Measurements from ENCODE around the gene RHO.

RHO gene

DNA sequence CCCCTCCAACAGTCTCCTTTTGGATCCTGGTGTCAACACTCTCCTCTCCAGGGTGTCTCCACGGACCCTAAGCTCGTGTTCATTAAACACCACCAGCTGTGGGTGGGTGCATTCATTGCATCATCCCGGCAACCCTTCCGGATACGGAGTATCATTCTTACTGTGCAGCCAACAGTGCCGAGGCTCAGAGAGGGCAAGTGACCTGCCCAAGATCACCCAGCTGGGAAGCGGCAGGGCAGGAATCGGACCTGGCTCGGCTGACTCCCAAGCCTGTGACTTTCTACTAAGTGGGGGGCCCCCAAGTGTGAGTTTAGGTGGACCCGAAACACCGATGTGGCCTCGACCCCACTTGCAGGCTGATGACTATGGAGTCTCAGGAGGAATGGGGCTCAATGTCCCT is 34.9 kb downstream of the RHO start:
- no peak for DNase-seq

DNA sequence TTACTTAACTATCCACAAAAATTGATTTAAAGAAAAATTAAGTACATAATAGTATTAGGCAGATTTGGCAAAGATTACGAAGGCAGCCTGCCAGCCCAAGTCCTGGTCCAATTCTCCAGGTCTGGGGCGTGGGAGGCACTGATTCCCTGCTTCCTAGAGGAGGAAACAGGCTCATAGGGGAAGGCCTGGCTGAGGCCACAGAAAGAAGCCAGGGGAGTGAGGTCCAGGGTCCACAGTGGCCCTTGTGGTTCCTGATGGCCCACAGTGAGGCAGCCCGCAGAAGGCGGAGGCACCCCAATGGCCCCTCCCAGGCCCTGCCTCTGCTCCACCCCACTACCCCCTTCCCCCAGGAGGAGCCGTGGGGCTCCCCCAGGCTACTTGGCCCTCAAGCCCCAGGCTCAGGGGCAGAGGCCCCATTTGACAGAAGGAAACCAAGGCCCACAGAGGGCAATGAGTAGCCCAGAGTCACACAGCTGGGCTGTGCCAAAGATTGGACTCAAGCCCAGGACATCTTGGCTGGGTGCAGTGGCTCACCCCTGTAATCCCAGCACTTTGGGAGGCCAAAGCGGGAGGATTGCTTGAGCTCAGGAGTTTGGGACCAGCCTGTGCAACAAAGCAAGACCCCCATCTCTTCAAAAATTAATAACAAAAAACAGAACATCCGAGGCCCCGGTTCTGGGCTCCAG is 35.6 kb downstream of the RHO start:
- no peak for DNase-seq

DNA sequence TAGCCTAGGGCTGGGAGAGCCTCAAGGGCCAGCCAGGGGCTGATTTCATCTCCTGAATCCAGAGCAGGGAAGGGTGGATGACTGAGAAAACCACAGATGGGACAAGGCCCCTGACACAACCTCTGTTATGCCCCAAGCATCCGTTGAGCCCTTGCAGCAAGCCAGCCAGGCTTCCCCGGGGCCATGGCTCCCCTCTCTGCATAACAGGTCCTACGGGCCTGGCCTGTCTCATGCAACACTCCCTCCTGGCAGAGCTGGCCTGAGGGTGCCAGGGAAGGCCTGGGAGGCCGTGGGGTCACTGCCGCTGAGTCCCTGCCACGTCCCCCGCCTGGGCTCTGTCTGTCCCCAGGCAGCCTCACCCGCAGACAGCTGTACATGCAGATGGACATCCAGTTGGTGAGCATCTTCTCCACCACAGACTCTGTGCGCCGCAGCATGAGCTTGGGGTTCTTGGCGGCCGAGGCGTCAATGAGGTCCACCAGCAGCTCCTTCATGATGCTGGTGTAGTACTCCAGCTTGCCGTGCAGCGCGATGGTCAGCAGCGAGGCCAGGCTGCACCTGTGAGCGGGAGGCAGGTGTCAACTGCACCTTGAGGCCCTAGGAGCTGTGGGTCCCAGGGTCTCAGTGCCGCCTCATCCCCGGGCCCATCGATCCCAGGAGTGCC is 36.7 kb downstream of the RHO start:
- DNase-seq: no peak

DNA sequence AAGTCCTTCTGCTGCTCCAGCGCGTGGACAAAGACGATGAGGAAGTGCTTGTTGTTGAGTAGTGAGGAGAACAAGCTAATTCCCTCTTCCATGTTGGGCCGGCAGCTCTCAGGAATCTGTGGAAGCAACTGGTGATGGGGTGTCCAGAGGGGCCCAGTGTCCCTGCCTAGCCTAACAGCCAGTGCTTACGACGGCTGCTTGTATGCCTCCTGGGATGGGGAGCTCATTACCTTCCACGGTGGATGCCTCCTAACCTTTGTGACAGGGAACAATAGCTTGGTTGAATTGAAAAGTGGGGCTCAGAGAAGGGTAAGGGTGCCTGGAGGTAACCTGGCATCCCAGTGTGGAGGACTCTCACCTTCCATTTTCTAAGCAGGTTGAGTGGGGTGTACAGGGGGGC is 37.5 kb downstream of the RHO start:
- DNase-seq: no peak

DNA sequence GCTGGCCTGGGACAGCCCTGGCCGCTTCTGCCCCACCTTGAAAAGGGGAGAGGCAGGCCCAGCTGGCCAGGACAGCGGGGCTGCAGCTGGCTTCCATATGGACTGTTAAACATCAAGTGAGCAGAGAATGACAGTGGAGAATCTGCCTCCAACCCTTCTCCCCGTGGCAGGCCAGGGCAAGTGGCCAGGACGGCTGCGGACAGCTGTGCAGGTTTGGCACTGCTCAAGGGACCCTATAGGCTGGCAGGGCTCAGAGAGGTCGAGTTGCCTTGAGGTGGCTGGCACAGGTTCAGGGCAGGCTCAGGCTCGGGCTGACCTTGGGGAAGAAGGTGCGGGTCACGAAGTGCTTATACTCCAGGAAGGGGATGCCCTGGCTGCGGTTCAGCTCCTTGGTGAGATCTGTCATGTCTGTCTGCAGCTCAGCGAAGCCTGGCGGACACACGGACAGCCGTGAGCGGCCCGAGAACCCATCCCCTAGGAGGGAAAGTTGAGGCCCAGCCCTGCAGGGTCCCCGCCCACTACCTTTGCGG is 38.8 kb downstream of the RHO start:
- no peak for DNase-seq

DNA sequence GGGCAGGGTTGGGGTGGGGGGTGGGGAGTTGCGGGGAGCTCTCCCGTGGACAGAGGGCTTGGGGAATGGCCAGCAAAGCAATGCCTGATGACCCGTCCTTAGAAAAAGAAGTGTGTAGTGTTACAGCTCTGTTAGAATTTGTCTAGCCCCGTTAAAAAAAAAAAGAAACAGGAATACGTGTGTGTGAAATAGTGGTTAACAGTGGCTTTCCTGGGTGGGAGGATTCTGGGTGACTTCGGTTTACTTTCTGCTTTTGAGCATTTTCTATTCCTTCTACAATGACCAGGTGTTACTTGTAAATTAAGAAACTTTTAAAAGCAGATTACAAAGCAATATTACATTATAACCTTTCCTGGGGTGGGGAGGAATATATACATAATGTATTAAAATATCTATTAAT is 39.5 kb downstream of the RHO start:
- no peak for DNase-seq

DNA sequence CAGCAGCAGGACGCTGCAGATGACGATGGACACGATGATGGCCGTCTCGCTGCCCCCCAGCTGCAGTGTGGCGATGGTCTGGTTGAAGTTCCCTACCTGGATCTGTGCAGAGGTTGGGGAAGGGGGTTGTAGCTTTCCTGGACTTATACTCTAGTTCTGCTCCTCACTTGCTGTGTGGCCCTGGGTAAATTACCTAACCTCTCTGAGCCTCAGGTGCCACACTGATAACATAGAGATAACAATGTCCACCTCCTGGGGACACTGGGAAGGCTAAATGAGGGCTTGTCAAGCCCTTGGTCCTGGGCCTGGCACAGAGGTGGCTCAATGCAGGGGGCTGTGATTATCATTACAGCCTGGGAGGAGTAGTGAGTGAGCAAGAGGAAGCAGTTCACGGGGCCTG is 41.4 kb downstream of the RHO start:
- no peak for DNase-seq

DNA sequence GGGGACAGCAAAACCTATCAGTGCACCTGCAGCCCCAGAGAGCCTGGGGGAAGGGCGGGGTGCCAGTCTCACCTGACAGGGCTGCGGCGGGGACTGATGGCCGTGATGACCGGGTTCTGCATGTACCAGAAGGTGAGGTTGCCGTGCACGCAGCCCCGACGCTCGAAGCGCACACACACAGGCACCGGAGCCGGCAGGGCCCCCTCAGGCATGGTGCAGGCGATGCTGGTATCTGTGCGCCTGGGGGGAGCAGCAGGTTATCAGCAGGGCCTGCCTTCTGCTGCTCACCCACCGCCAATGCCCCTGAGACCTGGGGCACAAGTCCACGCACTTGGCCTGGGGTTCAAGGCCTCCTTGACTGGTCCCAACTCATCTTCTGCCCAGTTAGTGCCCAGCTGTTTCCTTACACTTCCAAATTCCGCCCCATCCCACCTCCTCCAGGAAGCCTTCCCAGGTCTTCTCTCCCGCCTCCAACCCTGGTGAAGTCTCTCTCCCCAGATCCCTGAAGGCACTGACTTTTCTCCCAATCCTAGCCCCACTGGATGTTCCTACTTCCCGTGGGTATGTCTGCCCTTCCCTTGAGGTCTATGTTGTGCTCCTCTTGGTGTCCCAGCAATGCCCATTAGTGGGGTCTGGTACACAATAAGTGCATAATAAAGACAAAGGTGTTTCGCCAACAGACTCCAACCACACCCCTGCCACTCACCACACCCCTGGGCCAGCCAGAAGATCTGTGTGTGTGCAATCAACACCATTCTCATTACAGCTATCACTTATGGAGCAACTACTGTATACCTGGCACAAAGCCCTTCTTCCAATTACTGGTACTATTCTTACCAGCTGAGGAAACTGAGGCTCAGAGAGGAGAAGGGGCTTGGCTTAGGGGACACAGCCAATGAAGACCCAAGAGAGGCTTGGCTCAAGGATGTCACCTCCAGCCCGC is 43.4 kb downstream of the RHO start:
- no peak for DNase-seq

DNA sequence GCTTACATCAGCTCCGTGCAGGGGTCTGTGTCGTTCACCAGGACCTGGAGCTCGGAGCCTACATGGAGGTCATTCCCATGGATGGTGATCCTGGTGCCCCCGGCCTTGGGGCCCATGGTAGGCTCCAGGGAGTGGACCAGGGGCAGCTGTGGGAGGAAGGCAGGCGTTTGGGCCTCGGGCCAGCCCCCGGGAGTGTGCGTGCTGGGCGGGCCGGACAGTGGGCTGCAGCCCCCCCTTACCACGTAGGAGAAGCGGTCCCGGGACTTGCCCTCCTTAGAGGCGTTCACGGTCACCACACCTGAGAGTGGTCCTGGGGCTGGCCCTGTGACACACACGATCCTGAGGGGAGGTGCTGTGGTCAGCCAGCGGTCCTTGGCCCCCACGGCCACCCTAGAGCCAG is 44.2 kb downstream of the RHO start:
- no peak for DNase-seq

DNA sequence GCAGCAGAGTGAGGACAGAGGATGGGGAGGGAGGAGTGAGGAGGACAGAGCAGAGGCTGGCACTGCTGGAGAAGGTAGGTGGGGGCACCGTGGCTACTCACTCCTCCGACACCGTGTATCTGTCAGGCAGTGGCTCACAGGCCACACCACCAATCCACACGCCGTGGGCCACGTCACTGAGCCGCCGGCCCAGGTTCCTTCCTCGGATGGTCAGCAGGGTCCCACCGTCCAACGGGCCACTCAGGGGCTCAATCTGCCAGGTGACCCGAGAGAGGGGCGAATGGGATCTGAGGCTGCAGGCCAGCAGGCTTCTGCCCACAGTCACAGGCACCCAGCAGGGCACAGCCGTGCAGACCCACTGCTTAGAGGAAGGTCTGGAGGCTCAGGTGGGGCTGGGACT is 45.1 kb downstream of the RHO start:
- DNase-seq: no peak

DNA sequence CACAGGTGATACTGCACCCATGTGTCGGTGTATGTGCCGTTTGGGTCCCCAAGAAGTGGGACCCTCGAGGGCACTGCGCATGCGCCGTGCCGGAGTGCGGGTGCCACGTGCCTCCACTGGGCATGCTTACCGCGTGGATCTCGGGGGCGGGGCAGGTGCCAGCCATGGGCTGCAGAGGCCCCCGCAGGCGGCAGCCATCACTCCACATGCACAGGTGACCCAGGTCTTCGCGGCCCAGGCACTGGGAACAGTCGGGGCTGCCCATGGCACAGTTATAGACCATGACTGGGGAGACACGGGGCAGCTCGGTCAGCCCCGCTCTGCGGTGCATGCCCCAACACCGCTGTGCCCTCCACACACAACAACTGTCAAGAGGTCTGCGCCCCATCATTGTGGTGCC is 45.8 kb downstream of the RHO start:
- DNase-seq: no peak

DNA sequence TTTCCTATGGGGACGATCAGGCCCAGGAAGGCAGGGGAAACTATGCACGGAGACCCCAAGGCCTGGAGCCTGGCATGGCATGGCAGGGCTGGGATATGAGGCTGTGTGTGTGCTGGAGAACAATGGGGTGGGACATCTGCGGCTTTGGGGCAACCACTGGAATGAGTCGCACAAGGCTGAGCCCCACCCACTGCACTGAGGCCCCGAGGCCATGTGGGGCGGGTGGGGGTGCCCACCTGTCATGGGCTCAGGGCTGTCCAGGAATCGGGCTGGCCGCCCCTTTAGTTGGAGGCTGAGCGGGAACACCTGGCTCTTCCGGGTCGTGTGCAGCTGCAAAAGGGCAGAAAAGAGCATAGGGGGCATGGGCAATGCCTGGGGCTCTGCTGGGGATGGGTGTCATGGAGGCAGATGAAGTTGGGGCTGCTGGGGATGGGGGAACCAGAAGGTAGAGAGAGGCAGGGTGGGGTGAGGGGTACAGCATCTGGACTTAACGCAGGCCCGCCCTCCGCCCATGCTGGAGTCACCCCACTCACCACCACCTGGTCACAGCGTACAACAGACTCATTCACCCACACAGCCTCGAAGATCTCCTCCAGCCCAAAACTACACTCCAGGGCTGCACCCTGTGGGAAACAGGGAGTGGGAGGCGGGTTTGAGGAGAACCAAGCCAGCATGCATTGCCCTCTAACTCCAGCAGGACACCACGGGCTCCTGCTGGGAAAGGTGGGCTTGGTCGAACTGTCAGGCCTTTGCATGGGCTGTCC is 47.0 kb downstream of the RHO start:
- DNase-seq: no peak

DNA sequence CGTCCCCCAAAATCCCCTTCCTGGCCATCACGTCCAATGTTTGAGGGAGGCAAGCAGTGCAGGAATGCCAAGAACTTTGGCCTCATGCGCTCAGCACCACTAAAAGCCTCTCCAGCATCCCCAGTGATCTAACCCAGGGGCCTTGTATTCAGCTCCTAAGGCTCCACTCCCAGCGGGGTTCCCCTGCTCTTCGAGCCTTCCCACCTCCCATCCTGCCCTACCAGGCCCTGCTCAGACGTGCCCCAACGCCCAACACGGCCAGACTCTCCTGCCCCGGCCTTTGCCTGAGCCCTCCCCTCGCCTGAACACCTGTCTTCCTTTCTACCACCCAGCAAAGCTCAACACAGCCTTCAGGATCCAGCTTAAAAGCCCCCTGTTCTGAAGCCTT is 47.6 kb downstream of the RHO start:
- DNase-seq: peak; percentile 30

DNA sequence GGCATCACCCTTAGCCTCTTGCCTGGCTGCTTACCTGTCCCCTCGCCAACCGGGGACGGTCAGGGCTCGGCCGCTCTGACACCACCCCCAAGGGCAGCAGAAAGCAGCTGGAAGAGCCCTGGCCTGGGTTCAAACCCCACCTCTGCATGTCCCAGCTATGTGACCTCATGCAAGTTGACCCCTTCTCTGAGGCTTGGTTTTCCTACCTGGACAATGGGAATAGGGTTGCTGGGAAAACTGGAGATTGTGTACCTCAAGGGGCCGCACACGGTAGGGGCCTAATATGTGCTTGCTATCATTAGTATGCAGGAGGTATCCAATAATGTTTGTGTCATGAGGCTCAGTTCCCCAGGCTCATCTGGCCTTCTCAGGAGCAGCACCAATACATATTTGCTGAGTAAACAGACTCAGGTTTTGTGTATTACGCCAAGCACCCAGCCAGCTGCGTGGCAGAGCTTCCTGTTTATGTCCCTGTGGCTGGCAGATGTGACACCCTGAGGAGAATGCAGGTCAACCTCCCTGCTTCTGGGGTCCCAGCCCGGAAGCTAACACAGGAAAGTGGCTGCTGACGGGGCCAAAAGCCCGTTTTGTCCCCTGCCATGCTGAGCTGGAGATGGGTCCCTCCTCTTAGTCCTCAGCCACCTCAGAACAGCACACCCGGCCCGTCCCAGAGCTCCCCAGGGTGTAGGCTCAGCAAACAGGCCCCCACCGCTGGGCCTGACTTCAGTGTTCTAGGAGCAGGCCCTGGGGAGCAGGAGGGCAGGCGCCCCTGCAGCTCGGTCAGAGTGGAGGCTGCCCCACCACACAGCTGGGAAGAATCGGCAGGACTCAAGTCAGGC is 48.3 kb downstream of the RHO start:
- DNase-seq: peak; percentile 90

DNA sequence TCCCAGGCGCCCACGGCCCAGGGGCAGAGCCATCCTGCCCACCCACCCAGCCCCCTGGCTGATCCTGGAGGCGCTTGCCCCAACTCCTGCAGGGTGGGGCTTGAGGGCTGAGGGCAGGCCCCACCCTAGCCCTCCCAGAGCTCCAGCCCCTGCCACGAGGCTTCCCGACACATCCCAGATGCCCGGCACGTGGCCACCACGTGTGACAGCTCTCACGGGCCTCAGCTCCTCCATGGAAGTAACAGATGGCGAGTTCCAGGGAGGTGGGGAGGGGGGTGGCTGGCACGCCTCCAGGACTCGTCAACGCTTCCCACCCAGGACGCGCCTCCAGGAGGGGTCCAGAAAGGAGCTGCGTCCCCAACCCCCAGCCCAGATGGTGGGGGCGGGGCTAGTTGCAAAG is 48.9 kb downstream of the RHO start:
- peak; percentile 96 for DNase-seq

DNA sequence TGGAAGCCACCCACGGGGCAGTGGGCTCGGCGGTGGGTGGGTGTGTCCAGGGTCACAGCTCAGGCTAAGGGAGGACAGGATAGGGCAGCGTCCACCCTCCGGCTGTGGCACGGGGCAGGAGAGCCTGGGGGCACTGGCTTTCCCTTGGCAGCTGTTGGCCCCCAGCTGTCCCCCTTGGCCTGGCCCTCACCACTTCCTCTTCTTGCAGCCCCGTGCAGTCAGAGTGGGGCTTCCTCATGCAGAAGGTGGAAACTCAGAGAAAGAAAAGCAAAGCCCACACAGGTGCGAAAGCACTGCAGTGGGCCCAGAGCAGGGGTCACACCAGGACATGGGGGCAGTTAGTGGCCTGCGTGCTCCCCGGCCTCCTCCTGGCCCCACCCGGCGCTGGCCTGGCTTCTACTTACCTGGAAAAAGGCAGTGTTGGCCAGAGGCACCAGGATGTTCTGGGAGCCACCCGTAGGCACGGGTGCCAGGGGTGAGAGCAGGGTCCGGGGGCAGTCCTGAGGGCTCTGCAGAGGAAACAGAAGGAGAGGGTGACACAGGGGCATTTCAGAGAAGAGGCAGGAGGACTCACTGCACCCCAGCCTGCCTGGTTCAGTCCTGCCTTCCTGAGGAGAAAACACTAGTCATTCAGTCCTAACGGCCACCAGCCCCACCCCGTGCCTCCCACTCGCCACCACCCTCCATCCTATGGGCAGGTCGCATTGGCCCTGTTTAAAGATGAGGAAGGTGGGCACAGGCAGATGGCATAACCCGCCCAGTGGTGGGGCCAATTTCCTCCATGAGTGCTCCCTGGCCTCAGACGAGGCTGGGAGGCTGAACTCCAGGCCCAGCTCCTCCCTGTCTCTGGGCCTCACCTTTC is 49.7 kb downstream of the RHO start:
- peak; percentile 42 for DNase-seq

DNA sequence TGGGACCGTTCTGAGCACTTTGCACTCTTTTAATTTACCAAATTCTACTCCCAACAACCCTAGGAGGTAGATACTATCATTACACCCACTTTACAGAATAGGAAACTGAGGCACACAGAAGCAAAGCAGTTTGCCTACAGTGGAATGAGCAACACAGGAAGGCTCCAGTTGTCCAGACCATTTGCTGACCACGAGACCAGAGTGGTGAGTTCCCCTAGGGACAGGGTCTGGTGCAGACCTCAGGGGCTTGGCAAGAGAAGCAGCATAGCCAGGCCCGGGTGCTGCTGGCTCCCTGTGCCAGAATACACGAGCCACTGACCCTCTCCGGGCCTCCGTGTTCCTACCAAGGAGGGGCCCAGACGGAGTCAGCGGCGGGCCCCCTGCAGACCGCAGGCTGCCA is 51.6 kb downstream of the RHO start:
- no peak for DNase-seq

DNA sequence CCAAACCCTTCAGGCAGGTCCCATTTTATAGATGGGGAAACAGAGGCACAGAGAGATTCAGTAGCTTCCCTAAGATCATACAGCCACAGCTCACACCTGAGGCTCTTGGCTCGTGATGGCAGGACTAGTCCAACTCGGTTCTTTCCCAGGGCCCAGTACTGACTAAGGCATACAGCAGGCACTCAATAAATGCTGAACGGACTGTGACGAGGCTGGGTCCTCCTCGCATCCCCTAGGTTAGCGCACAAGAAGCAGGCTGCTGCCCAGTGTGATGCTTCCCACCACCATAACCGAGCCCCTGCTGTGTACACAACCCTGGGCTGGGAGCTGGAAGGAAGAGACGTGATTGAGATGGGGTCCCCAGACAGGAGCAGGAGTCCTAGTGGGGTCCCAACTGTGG is 53.2 kb downstream of the RHO start:
- no peak for DNase-seq

DNA sequence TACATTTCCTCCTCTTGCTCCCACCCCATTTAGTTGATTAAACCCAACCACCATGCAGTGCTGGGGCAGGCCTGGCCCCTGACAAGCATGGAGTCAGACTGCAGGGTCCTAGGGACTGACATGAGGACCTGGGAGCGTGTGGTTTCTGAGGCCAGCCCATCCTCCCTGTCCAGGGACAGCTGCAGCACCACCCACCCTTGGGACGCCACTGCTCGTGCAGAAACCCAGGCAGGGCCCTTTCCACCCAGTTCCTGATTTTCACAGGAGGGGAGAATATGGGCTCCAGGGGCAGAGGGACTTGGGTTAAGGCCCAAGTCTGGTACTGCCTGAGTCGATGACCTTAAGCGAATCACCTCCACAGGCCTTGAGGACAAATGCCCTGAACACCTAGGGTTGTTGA is 54.4 kb downstream of the RHO start:
- DNase-seq: no peak

DNA sequence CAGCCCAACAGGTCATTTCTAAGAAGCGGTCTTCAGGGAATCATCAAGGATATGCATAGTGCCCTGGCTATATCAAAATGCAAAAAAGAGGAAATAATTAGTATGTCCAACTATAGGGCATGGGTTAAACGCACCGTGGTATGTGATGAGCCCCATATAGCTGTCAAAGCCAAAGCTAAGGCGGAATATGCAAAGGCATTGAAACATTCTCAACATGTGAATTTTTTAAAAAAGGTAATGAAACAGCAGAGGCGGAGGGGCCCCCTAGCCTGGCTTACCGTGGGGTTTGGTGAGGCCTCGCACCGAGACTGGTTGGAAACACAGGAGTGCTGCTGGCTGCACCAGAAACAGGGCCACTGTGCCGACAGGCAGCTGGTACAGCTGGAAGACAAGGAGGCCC is 54.9 kb downstream of the RHO start:
- DNase-seq: no peak

DNA sequence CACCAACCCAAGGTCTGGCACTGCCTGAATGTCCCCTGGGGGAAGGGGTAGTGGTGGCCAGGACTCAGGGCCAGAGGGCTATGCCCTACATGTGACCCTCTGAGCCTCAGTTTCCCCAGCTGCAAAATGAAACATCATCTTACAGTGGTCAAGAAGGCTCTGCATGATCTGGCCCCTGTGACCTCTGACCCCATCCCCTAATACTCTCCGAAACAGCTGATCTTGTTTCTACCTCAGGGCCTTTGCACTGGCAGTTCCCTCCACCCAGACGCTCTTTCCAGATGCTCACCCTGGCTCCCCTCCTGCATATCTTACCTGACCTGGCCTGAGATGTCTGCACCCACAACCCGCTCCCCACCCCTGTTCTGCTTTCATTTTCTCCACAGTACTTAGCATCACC is 56.2 kb downstream of the RHO start:
- DNase-seq: no peak

Data from NCI-H69 (cell line).